ENCODE measurements around the gene TAMALIN.

TAMALIN gene

DNA sequence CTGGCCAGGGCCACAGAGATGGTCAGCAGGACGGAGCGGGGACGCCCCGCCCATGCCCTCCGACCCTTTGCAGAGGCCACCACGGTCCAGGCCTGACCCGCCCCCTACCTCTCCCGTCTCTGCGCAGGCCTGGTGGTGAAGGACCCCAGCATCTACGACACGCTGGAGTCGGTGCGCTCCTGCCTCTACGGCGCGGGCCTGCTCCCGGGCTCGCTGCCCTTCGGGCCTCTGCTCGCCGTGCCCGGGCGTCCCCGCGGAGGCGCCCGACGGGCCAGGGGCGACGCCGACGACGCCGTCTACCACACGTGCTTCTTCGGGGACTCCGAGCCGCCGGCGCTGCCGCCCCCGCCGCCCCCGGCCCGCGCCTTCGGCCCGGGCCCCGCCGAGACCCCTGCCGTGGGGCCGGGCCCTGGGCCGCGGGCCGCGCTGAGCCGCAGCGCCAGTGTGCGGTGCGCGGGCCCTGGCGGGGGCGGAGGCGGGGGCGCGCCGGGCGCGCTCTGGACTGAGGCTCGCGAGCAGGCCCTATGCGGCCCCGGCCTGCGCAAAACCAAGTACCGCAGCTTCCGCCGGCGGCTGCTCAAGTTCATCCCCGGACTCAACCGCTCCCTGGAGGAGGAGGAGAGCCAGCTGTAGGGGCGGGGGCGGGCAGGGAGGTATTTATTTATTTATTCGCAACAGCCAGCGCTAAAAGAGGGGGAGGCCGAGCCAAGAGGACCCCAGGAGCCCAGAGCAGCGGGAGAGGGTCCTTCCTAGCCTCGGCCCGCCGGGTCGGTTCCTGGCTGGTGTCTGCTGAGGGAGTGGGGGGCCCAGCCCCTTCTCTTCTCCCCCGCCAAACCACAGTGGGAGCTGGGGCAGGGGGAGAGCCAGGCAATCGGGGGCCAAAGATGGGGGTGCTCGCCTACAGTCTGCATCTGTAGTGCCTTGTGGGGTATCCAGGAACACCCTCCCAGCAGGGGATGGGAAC, 8.1 kb downstream of the TAMALIN start:
- DNase-seq: no peak

DNA sequence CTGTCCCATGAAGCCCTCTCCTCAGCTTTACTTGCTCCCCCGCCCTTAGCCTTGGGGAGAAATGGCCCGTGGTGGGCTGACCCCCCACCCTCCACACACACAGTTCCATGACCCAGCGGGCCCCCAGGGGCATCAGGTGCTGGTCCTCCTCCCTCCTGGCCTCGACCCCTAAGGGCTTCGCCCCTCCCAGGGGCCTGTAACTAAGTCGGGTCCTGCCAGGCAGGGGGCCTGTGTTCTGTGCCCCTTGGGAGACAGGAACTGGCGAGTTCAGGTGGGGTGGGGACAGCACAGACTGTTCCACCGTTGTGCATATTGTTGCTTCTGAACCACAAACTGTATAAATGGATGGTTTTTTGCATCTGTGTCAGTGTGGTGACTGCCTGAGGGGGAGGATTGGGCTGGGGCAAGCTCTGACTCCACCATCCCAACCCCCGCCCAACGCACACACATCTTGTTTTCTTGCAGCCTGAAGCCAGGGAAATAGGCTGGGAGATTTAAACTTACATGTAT, 8.8 kb downstream of the TAMALIN start:
- no peak for DNase-seq

DNA sequence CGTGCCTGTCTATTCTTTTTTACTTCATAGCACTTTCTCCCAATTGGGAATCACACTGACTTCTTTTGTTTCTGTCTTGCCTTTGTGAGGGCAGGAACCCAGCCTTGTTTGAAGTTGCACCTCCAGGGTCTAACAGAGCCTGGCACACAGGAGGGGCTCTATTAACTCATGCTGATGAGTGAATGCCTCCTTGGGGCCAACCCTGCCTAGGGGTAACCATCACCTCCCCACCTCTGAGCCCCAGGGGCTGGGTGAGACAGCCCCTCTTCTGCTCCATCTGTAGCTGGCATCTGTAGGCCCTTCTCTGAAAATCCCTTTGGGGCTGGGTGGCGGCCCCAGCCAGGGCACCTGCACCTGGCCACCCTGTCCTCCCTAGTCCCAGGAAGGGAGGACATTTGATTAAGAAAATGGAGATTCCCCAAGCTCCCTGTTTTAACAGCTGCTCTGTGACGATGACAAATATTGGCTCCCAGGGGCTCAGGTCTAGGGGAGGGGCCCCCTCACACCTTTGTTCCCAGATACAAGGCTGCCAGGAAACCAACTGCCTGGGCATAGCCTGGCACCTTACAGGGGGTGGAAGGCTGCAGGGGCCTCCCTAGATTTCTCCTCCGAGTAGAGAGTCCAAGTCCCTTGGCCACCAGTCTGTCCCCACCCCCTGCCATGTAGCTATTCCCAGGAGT, 11.8 kb downstream of the TAMALIN start:
- DNase-seq: no peak

DNA sequence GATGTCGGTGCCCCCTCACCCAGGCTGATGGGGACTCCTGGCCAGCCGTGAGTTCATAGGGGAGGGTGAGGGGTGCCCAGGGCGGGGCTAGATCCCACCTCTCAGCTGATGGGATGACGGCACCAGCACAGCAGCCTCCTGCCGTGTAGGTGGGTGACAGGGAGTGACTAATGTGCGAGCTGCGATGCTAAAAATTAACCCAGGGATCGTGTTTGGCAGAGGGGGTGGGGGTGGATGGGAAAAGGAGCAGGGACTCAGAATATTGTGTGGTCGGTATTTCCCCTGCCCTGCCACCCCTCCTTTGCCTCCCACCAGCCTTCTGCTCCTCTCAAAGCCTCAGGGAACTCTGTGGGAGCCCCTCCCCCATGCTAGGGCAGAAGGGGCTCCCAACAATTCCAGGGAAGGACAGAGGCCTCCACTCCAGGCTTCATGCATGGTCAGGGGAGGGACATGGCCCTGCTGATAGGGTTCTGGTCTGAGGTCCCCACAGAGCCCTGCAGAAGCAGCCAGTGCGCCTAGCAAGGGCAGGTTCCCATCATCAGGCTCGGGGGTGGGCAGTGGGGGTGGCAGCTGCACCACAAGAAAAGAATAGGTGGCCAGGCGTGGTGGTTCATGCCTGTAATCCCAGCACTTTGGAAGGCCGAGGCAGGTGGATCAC, 12.5 kb downstream of the TAMALIN start:
- DNase-seq: no peak

DNA sequence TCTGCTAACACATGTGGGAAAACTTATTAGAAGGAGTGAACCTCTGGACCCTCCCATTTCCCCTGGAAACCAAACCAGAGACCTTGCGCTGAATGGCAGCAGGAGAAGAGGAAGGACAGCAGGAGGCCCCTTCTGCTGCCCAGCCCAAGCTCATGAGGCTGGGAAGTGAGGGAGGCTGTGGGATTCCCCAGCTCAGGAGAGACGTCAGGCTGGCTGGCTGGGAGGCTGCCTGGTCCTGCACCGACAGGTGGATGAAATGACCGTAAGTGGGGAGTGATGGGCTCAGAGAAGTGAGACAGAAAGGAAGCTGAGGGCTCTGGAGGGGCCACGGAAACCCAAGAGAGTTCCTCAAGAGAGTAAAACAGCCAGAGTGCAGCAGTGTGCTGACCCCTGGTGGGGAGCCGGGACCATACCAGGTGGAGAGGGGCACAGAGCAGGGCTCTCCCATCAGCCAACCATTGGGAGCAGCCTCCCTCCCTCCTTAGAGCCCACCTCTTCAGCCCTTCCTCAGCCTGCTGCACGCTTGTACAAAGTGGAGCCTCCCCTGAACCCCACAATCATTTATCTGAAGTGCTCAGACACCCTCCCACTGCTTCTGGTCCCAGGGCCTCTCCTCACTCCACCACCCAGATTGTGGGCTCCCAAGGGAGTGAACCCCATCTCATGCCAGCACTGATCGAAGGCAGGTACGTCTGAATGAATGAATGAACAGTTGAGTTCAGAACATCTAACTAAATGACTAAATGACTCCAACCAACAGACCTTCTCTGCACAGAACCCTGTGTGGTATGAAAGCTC, 14.0 kb downstream of the TAMALIN start:
- no peak for DNase-seq

DNA sequence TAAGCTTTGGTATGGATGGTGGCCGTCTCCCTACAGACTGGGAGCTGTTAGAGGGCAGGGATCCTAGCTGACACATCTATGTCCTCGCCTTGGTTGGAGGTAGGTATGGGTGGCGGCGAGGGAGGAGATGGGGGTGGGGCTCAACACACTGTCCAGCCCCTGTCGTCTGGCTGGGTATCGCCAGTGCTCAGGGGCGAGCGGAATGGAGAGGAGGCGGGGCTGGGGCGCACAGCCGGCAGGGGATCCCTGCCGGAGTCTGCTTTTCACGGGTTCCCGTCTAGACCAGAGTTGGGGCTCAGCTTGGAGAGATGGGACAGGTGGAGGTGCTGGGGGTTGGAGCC, 16.1 kb downstream of the TAMALIN start:
- DNase-seq: no peak

DNA sequence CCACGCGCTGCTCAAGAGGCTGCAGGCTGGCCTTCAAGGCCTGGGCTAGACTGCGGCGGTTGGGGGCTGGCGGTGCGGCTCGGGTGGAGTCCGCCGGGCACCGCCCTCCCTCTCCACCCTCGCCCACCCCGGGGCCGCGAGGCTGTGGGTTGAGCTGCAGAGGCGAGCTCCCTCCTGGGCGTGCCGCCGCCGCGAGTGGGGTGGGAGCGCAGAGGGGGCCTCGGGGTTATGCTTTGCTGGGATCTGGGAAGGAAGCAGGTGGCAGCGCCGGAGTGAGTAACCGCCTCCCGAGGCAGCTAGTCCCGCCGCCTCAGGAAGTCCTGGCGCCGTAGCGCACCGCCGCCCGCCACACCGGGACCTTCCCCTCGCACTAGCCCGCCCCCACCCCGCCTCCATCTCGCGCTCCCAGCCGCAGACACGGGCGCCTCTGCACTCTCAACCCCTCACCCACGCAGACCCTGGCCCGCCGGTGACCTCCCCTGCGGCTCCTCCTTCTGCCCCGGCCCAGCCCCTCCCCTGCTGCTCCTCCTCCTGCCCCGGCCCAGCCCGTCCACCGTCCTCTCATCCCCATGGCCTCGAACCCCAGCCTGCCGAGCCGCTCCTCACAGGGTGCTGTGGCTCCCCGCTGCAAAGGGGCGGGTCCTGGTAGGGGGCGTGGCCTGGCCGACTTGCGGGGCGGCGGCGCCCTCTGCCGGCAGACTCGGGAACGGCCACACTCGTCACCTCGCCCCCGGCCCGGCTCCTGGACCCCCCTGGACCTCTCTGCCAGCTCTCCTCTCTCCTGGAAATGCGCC, 16.6 kb downstream of the TAMALIN start:
- DNase-seq: peak; percentile 95

DNA sequence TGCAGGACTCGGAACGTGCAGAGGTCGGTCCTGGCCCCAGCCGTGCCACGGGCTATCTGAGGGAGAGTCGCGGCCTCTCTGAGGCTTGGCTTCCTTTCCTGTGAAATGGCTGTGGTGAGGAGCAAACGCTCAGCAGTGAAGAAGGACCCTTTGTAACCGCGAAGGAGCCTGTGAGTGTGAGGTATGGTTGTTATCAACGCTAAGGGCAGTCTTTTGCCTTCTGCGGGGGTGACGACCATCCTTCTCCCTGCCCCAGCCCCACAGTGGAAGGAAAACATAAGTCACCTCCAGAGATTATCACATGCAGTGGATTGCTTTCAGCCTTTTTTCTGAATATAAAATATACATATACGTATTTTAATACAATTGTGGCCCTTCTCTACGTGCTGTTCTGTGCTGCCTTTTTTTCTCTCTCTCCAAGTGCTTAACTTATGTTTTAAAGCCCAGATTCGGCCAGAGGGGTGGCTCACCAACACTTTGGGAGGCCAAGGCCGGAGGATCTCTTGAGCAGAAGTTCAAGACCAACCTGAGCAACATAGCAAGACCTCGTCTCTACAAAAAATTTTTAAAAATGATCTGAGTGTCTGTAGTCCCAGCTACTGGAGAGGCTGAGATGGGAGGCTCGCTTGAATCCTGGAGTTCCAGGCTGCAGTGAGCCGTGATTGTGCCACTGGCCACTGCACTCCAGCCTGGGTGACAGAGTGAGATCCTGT, 17.4 kb downstream of the TAMALIN start:
- DNase-seq: no peak

DNA sequence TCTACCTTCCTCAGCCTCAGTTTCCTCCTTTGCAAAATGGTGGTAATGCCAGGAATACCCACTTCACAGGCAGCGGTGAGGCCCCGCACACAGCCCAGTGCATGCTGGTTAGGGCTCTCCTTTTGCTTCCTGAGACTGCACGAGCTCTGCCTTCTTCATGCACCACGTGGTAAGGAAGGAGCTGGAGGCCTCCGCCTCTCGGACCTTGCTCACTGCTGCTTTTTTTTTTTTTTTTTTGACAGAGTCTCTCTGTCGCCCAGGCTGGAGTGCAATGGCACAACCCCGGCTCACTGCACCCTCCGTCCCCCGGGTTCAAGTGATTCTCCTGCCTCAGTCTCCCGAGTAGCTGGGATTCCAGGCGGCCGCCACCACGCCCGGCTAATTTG, 18.1 kb downstream of the TAMALIN start:
- DNase-seq: no peak

DNA sequence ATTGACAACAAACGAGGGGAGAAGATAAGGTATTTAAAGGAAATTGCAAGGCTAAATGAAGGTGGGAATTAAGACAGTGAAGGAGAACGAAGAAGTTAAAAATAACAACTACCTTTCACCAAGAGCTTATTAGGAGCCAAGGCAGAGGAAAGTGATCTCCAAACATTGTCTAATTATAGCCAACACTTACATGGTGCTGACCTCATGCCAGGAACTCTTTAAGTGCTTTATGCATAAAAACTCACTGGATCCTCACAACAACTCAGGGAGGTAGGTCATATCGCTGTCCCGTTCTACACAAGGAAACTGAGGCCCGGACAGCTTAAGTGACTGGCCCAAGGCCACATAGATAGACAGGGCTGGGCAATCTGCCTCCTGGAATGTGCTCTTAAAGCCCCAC, 19.5 kb downstream of the TAMALIN start:
- no peak for DNase-seq

DNA sequence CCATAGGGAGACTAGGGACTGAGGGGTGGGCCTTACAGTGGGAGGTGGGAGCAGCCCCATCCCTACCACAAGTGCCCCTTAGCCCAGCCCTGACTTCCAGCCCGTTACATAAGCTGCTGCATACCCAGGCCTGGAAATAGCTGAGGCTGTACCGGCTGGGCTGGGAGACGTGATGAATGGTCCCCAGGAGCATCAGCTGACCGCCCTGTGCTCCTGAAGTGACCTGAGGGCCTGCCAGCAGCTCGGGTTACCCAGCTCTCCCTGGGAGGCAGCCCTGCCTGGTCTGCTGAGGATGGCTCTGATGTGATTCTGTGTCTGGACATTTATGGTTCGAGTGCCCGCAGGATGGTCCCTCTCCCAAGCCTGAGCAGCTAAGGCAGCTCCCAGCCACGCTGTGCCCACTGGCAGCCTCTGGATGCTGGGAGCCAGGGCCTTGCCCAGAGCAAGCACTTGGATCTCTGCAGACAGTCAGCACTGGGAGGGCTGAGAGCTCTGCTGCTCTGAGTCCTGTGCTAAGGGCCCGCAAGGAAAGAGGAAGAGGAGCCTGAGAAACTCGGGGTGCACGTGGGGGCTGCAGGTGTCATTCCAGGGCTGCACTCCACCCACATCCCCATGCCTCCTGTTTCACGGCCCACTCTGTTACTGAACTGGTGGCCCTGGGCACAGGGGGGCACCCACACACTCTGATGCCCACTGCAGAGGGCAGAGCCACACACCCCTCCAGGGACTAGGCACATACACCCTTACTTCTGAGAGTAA, 20.5 kb downstream of the TAMALIN start:
- no peak for DNase-seq

DNA sequence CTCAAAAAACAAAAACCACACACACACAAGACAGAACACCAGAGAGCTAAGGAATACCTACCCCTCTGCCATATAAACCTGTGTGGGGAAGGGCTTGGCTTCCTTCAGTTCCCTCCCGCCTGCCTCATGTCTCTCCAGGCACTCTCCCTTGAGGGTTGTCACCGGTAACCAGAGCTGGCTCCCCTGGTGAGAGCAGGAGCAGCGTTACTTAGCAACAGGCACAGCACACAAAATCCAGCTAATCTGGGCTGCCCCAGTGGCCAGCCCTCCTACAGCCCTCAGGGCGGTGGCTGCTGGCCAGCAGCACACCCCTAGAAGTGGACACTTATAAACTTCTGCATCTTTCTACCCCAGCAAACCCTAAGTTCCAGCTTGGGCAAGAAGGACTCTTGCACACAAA, 22.9 kb downstream of the TAMALIN start:
- DNase-seq: no peak

DNA sequence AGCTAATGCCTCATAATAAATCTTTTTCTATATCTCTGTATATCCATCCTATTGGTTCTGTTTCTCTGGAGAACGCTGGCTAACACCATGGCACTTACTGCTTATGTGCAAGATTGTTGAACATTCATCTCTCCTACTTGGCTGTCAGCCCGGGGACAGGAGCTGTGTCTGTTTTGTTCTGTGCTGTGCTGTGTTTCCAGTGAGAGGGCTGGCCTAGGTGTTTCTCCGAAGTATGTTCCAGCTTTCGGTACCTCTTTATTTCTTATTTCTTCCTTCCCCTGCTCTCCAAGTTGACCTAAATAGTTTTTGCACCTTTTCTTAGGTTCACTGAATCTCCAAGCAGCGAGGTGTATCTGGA, 25.7 kb downstream of the TAMALIN start:
- DNase-seq: no peak

DNA sequence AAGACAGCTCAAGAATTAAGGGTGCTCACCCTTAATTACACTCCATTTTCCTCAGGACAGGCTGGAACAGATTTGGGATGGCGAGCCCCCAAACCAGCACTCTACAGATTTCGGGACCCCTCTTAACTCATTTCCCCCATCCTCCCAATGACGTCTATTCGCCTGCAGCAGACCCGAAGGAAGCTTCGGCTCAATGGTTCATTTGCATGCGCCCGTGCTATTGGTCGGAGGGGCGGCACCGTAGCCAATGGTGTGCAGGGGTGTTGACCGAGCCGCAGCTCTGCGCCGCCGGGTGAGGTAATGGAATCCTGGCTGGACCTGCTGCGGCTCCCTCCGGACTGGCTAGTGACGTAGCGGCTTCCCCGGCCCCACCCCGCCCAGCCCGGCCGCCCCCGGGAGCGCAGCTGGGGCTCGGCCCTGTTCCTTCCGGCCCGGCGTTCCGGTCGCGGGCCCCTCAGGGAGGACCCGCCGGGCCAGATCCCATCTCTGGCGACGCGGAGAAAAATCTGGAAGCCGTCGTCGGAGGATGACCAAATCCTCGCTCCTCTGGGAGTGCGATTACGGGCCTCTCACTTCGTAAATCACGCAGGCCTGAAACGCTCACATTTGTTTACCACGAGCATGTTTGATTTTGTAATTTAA, 26.2 kb downstream of the TAMALIN start:
- peak; percentile 83 for DNase-seq

DNA sequence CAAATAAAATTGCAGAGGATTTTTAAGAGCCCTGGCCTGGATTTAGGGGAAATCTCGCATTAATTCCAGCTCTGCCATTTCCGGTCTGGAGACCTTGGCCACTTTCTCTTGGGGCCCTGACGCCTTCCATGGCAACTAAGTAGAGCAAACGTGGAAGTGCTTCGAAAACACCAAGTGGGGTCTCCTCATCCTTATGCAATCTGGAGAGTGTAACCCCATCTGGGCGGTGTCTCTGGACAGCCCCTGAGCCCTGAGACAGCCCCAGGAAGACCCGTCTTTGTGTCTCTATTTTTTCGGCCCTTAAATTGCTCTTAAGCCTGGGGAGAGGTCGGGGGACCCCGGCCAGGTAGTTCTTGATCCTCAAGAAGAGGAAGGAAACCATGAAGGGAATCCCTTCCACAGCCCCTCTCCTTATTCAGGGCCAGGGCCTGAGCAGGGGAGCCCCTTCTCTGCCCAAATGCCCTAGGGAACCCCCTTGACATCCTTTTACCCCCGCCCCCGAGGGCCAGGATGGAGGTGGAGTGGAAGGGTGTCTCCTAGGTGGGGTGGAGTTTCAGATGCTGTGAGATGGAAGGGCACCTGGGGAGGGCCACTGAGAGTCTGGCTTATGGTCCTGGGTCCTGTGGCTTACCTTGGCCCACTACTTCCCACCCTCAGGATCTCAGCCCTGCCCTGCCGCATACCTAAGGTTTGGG, 26.8 kb downstream of the TAMALIN start:
- DNase-seq: no peak

DNA sequence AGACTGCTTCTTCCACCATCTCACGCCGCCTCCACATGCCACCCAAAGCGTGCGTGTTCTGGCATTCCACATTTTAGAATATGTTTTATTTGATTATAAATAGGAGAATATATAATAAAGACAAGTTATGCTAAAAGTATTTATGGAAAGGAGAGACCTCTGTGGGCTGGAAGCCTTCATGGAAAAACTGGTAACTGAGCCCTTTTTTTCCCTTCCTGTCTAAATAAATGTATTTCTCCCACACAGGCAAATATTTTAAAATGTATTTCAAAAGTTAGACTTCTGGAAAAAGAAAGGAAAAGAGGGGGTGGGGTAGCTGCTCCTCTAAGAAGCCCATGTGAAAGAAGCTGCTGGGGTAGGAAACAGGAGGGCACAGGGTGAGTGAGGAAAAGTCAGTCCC, 28.4 kb downstream of the TAMALIN start:
- DNase-seq: no peak

DNA sequence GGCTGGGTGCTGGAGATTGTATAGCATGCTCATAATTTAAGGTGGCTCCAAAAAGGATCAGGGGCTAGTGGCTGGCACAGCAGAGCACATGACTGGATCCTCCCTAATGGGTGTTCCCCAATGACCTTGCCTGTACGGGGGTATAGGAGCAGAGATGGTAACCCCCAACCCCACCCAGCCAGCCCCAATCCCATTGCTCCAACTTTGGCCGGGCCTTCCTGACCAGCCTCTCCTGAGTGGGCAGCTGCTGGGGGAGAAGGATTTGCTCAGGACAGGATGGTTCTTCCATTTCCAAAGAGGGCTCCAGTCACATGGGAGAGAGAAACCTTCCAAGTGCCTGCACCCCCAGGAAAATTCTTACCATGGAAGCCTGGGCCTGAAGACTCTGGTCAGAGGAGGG, 29.2 kb downstream of the TAMALIN start:
- no peak for DNase-seq

DNA sequence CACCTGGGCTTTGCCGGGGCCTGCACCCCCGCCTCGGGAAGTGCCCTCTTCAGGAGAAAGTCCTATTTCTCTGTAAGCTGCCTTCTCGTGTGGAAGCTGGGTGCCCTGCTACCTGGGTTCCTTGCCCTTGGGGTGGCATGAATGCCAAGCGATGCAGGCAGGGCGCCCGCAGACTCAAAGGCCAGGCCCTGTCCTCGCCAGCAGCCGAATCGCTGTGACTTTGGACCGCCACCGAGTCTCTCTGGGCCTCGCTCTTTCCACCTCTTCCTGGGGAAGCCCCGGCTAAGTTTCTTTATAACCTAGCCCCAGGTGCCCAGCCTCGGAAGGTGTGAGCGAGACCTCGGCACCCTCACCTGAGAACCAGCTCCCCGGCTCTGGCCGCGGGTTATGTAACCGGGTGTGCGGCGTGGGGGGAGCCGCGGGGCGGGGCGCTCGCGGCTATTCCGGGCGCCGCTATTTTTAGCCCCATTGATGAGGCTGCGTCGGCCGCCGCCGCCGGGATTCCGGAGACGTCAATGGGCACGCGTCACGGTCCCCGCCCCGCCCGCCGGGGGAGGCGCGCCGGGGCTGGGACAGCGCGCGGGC, 29.9 kb downstream of the TAMALIN start:
- DNase-seq: peak; percentile 78

DNA sequence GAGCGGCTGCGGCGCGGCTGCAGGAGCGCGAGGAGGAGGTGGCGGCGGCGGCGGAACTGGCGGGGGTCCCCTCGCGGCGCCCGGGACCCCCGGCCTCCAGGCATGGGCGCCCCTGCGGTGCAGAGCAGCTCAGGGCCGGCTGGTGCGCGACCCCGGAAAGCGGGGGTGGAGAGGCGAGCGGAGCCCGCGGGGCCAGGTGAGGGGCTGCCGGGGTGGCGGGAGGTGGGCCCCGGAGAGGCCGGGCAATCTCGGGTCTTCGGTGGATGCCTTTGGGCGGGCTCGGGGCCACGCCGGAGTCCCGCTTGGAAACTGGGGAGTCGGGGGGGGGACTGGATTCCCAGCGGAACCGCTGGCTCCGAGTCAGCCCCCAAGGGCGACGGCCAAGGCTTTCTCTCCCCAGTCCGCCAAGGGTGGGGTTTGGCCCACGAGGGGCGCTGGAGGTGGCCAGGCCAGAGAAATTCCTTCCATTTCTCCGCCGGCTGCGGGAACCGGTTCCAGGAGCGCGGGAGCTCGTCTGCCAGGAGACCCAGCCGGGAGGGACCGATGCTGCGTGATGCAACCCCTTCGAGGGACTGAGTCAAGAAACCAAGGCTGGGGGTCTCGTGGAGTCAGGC, 30.6 kb downstream of the TAMALIN start:
- no peak for DNase-seq

Measured in activated CD4-positive, CD25-positive, alpha-beta regulatory T cell treated with anti-CD3 and anti-CD28 coated beads, Interleukin-2, amount 50 U/mL, for 72 hours (primary cell).